NCI-H1048 (cell line): ENCODE data around the gene LRRC75A.
"Not testable (repeated sequence)": the region's sequence is repeated elsewhere in the genome, so short reads cannot be mapped to it uniquely, and the experiment has no call there.

Experiments used
- DNase-seq: peaks from one replicate; lab custom pipeline; 2025; lab: John Stamatoyannopoulos, UW

LRRC75A gene

DNA sequence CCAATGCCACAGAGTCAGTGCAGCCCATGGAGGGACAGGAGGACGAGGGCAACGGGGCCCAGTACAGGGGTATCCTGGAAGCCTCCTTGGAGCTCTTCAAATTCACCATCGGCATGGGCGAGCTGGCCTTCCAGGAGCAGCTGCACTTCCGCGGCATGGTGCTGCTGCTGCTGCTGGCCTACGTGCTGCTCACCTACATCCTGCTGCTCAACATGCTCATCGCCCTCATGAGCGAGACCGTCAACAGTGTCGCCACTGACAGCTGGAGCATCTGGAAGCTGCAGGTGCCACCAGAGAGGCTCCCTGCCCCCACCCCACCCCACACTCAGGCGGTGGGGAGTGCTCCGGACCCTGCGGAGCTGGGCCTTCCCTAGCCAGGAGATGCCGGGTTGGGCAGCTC is 60.0 kb downstream of the LRRC75A start:
- DNase-seq, result no peak

- no peak for DNase-seq
Measured at GRCh38 chr17:16430650-16431049, 61.3 kb downstream of the LRRC75A start.

DNA sequence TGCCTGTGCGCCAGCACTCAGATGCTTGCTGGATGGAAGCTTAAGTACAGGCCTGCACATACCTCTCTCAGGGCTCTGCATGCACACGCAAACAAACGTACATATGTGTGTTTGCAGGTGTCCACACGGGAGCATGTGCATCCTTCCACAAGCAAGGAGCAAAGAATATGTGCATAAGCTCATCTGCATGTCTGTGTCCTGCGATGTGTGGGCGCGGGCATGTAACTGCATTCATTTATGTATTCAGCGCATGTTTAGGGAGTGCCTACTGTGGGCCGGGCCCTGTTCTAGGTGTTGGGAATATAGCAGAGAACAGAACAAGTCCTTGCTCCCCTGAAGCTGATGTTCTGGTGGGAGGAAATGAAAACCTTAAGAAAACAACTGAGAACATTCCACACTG is 62.9 kb downstream of the LRRC75A start:
- no peak for DNase-seq

GRCh38 chr17:16428098-16428882 is 63.7 kb downstream of the LRRC75A start:
- DNase-seq, result no peak

DNA sequence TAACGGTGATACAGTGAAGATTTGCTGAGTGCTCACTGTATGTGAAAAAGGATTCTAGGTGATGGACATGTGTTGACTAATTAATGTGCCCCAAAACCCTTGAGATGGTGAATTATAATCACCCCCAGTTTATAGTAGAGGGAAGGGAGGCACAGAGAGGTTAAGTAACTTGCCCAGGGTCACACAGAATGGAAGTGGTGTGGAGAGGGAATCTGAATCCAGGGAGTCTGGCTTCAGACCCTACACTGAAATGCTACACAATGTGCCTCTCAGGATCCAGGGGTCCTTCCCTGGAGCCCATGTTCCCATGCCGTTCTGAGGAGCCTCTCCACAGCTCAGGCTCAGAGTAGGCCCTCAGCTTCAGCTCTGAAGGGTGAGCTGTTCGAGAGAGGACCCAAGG is 65.0 kb downstream of the LRRC75A start:
- DNase-seq, result no peak

DNA sequence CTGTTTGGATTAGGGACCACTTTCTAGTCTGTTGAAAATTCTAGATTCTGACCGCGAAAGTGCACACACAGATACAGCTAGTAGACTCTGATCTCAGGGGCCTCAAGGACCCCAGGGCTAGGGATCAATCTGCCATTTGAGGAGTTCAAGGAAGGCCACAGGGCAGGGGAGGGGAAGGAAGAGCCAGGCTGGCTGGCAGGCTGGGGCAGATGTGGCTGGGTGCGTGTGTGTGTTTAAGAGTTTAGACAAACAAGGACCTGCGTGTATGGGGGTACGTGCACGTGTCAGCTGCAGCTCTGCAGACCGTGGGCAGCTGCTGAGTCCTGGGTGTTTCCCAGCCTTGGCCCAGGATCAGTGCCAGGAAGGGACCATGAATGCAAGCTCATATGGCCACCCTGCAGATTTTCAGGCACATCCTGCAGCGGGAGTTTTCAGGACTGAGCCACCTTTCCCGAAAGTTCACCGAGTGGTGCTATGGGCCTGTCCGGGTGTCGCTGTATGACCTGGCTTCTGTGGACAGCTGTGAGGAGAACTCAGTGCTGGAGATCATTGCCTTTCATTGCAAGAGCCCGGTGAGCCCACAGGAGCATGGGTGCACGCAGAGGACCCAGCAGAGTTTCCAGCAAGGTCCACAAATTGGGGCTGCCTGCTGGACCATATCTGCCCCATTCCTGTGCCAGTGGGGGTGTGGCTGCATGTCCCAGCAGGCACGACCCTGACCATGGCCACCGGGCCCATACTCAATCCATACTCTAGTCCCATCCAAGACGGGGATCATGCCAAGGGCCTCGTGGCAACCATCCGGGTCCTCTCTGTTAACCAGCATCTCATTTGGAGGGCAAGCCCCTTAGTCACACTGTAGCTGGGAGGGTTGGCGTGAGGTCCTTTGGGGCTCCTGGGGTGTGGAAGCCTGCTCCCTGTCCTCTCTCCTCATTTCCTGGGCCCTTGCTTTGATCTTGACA is 66.0 kb downstream of the LRRC75A start:
- no peak for DNase-seq

- DNase-seq, result no peak
Measured at GRCh38 chr17:16425202-16425601, 66.8 kb downstream of the LRRC75A start.

DNA sequence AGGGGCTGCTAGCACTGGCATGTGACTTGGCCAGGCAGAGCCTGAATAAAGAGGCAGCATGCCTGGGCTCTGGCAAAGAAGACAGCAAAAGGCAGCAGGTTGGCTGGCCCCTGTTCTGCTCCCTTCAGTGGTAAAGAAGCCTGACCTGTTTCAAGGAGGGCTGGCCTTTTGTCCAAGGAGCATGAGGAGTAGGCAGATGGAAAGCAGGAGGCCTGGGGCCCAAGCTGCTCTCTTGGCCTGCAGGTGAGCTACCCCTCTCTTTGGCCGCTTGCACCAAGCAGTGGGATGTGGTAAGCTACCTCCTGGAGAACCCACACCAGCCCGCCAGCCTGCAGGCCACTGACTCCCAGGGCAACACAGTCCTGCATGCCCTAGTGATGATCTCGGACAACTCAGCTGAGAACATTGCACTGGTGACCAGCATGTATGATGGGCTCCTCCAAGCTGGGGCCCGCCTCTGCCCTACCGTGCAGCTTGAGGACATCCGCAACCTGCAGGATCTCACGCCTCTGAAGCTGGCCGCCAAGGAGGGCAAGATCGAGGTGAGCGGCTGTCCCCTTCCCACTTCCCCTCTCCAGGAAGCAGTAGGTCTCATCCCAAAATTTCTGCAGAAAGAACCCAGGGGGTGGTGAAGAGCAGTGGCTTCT is 68.6 kb downstream of the LRRC75A start:
- DNase-seq, result no peak

GRCh38 chr17:16422416-16422815 is 69.6 kb downstream of the LRRC75A start:
- DNase-seq, result no peak

- no peak for DNase-seq
Measured at GRCh38 chr17:16419929-16420271, 72.1 kb downstream of the LRRC75A start.

DNA sequence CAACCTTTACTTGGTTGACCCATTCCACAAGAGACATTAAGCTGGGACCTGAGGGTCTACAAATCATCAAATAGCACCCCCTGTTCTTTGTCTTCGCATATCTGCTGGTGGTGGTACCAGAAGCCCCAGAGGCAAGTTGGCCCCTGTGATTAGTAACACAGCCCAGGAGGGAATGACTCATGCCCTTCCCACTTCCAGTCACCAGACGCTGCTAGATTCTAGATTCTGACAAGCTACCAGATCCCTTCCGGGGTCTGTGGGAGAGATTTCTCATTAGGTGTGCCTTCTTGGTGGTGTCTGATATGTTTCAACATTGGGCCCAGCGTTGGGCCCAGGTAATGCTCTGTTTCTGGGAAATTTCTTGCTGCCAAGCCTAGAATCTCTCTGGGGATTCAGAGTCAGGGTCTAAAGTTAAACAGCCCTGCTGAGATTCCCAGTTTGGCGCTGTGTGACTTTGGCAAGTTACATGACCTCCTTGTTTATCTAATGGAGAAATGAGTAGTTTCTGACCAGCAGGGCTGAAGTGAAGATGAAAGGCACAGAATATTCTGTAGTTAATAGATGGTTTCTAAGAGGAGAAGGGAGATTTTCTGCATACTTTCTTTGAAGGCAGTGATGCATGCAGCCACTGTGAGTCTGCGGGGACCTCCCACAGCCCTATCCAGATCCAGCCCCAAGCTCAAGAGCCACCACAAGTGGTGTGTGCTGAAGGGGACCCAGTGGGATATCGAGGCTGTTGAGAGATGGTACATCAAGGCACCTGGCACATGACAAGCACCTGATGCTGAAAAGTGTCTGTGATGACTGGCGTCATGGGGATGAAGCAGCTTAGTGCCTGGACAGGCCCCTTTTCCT is 72.7 kb downstream of the LRRC75A start:
- no peak for DNase-seq

- DNase-seq, result no peak
Measured at GRCh38 chr17:16418685-16419068, 73.3 kb downstream of the LRRC75A start.

DNA sequence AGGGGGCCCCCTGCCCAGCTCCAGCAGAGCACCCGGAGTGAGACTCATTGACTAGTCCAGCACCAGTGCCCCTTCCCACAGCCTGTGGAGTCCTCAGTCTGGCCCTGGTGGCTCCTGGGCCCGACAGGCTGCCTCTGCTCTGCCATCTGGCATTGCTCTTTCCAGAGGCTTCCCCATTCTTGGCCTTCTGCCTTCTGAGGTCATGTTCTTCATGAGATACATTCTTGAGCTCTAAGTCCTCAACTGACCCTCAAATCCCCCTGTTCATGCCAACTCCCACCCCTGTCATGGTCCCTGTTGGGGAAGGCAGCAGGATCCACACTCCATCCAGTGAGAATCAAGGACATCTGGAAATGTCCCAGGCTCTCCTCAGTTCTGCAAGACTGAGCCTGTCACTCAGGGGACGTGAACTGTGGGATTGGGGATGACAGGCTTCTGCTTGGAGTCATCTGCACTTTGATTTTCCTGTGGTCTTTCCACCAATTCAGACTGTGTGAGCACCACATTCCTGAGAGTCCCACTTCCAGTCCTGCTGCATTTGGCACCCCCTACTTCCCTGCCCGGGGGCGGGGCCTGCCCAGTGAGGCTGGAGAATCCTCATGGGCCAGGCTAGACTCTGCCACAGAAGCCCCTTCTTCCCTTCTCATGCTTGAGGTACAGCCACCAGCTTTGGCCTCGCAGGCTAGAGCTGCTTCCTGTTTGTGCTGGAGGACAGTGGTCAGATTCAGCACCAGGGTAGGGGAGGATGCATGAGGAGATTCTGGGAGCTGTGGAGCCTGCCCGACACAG is 73.9 kb downstream of the LRRC75A start:
- DNase-seq, result no peak

- DNase-seq, result no peak
Measured at GRCh38 chr17:16417399-16417798, 74.6 kb downstream of the LRRC75A start.

- no peak for DNase-seq
Measured at GRCh38 chr17:16415031-16415924, 76.7 kb downstream of the LRRC75A start, which contains the start of gene TRPV2. TRPV2 (plus strand) TSS chr17:16415571; CDS start chr17:16417669, 2,098 bp downstream.

- no peak for DNase-seq
Measured at GRCh38 chr17:16407911-16408588, 83.9 kb downstream of the LRRC75A start.

DNA sequence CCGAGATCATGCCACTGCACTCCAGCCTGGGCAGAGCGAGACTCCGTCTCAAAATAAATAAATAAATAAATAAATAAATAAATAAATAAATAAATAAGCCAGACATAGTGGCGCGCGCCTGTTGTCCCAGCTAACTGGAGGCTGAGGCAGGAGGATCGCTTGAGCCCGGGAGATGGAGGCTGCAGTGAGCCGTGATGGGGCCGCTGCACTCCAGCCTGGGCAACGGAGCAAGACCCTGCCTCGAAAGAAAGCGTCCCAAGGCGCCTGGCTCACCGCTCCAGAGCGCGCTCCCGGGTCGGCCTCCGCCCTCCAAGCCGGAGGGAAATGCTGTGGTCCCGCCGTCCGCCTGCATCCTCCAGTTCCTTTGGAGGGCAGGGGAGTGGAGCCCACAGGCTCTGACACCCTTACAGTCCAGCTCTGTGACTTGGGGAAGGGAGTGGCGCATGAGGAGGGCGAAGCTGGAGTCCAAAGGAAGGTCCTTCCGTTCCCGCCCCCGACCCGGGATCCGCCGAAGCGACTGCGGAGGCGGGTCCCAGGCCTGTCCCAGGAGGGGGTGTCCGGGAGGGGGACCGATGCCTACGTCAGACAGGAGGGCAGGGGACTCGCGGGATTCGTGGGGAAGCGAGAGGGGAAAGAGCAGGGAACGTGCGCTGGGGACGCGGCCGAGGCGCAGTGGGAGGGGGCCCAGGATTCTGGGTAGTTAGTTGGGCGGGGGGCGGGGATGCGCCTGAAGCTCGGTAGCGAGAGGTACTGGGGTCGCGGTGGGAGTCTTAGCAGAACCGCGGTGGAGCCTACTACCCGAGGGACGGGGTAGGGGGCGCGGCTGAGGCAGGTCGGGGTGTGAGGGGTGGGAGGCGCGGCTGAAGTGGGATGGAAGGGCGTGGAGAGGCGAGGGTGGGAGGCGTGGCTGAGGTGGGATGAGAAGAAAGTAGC is 85.0 kb downstream of the LRRC75A start:
- DNase-seq, result no peak

DNA sequence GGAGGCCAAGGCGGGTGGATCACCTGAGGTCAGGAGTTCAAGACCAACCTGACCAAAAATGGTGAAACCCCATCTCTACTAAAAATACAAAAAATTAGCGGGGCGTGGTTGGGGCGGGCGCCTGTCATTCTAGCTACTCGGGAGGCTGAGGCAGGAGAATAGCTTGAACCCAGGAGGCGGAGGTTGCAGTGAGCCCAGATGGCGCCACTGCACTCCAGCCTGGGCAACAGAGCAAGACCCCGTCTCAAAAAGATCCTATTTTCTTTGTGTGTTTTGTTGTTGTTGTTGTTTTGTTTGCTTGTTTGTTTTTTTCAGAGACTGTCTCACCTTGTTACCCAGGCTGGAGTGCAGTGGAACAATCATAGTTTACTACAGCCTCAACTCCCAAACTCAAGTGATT is 88.1 kb downstream of the LRRC75A start:
- not testable (repeated sequence) for DNase-seq
